GM19238 (cell line): ENCODE data around the gene PAIP2.
A peak's percentile ranks its signal among the peaks of the same experiment; 100 is the strongest.
"Not testable (repeated sequence)": the region's sequence is repeated elsewhere in the genome, so short reads cannot be mapped to it uniquely, and the experiment has no call there.

ENCODE experiments used
- DNase-seq: peaks from one replicate; pipeline ENCODE4 v3.0.0; 2011; ENCODE audit warnings: low spot score; ENCODE audit not compliant: insufficient read length

PAIP2 gene

GRCh38 chr5:139391570-139392323, 50.1 kb downstream of the PAIP2 start:
- no peak for DNase-seq

GRCh38 chr5:139392324-139392677, 50.6 kb downstream of the PAIP2 start:
- no peak for DNase-seq

GRCh38 chr5:139392678-139393496, 51.2 kb downstream of the PAIP2 start:
- peak; percentile 91 for DNase-seq

- DNase-seq: no peak
Observed at GRCh38 chr5:139393497-139394122, 52.0 kb downstream of the PAIP2 start.

GRCh38 chr5:139394123-139394653, 52.5 kb downstream of the PAIP2 start:
- no peak for DNase-seq

GRCh38 chr5:139394654-139395566, 53.3 kb downstream of the PAIP2 start, which contains the start of gene PROB1:
PROB1 (minus strand) TSS chr5:139395104; CDS start chr5:139395081, 23 bp downstream.
- DNase-seq: no peak

- DNase-seq: no peak
Observed at GRCh38 chr5:139395844-139396640, 54.4 kb downstream of the PAIP2 start.

- DNase-seq: no peak
Observed at GRCh38 chr5:139396691-139397090, 55.0 kb downstream of the PAIP2 start.

DNA sequence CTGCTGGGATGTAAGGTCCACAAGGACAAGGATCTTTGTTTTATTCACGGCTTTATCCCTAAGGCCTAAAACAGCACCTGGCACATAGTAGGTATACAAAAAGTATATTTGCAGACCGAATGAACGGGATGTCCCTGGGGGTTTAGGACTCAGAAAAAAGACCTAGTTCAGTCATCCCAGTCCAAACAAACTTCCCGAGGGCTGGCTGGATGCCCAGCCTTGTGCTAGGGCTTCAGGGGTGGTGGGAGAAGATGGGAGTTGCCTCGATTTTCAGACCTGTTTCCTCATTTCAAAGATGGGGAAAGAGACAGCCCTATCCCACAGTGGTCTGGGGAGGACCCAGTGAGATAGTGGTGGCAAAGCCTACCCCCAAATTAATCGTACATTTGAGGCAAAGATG, 56.3 kb downstream of the PAIP2 start:
- no peak for DNase-seq

- DNase-seq: no peak
Observed at GRCh38 chr5:139399501-139400121, 58.0 kb downstream of the PAIP2 start.

GRCh38 chr5:139401546-139401945, 59.9 kb downstream of the PAIP2 start:
- DNase-seq: no peak

DNA sequence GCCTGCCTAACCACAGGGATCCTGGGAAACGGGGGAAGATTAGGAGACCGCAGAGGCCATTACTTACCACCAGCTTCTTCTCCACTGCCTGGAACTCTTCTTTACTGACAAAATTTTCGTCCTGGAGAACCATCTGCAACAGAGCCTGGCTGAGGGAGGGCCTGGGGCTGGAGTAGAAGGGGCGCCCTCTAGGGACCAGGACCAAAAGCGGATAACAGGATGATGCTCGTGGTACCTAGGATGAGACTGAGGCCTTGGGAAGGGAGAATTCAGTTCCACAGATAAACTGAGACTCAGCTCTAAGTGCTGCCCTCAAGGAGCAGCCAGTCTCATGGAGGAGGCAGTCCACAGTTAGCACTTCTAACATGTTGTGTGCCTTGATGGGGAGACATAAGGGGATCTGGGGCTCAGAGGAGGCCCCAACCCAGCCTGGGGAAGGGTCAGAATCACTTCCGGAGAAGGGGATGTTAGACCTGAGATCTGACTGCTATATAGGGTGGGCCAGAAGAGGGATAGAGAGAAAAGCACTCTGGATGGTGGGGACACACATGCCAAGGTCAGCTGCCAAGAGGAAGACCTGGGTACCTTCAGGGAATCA, 61.0 kb downstream of the PAIP2 start:
- no peak for DNase-seq

DNA sequence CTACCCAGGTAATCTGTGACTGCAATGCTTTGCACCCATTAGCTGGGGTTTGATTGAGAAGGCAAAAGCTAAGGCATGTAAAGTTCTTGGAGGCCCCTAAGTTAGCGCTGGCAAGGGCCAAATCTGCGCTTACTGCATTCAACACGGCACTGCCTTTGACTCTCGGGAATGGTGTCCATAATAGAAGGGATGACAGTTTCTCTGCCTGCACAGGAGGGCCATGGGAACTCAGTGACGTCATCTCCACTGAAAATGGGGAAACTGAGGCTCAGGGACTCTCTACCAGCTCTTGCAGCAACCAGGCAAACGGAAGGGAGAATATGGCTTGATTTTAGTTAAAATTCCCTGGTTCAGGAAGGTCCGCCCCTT, 61.7 kb downstream of the PAIP2 start:
- DNase-seq: no peak

GRCh38 chr5:139403787-139404483, 62.3 kb downstream of the PAIP2 start, which contains the start of gene SPATA24:
SPATA24 (minus strand) TSS chr5:139404089; CDS start chr5:139404060, 29 bp downstream.
- peak; percentile 91 for DNase-seq

DNA sequence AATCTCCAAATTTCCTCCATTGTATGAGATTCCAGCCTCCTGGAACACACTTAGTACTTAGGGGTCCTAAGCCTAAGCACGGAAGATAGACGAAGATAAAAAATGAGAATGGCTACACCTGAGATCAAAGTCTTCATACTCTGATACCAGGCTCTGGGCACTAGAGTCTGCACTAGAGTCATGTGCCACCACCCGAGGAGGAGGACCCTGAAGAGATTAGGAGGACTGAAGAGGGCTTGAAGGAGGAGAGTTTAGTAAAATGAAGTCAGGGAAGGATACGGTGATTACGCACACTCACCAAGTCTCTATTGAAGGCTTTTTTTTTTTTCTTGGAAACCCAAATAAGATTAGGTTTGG, 62.8 kb downstream of the PAIP2 start:
- no peak for DNase-seq

- DNase-seq: no peak
Observed at GRCh38 chr5:139406963-139407362, 65.3 kb downstream of the PAIP2 start.

GRCh38 chr5:139407517-139407916, 65.9 kb downstream of the PAIP2 start:
- no peak for DNase-seq

GRCh38 chr5:139408191-139408590, 66.5 kb downstream of the PAIP2 start:
- DNase-seq: no peak

DNA sequence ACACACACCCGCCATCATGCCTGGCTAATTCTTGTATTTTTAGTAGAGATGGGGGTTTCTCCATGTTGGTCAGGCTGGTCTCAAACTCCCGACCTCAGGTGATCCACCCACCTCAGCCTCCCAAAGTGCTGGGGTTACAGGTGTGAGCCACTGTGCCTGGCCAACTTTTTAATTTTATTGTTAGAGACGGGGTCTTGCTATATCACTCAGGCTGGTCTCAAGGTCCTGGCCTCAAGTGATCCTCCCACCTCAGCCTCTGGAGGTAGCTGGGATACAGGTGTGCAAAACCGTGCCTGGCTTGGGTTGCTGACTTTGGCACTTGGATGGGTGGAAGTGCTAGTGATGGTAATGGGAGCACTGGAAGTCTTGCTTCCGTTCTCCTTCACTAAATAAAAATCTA, 67.5 kb downstream of the PAIP2 start:
- DNase-seq: not testable (repeated sequence)
